B cell (primary cell): ENCODE results near the gene LILRA6.

ENCODE experiments used
- EZH2 ChIP-seq: IDR thresholded peaks from 2 replicates; pipeline ENCODE4 v1.6.1; 2012; ENCODE audit warnings: borderline replicate concordance, low read depth, mild to moderate bottlenecking, moderate library complexity, low read length; ENCODE audit not compliant: insufficient read depth, poor library complexity, severe bottlenecking
- TF ChIP-seq, protein P1 (sequence below): fragments of 200-600 bp; IDR thresholded peaks from one replicate; pipeline ENCODE4 v1.8.0; 2022; ENCODE audit warnings: antibody characterized with exemption, mild to moderate bottlenecking

GRCh38 chr19:54197121-54197520 is 45.5 kb downstream of the LILRA6 start:
- no peak for TF ChIP-seq EZH2
- TF ChIP-seq, protein P1, sequence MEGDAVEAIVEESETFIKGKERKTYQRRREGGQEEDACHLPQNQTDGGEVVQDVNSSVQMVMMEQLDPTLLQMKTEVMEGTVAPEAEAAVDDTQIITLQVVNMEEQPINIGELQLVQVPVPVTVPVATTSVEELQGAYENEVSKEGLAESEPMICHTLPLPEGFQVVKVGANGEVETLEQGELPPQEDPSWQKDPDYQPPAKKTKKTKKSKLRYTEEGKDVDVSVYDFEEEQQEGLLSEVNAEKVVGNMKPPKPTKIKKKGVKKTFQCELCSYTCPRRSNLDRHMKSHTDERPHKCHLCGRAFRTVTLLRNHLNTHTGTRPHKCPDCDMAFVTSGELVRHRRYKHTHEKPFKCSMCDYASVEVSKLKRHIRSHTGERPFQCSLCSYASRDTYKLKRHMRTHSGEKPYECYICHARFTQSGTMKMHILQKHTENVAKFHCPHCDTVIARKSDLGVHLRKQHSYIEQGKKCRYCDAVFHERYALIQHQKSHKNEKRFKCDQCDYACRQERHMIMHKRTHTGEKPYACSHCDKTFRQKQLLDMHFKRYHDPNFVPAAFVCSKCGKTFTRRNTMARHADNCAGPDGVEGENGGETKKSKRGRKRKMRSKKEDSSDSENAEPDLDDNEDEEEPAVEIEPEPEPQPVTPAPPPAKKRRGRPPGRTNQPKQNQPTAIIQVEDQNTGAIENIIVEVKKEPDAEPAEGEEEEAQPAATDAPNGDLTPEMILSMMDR, result no peak
